ENCODE results near the gene PCYT2.

DNA sequence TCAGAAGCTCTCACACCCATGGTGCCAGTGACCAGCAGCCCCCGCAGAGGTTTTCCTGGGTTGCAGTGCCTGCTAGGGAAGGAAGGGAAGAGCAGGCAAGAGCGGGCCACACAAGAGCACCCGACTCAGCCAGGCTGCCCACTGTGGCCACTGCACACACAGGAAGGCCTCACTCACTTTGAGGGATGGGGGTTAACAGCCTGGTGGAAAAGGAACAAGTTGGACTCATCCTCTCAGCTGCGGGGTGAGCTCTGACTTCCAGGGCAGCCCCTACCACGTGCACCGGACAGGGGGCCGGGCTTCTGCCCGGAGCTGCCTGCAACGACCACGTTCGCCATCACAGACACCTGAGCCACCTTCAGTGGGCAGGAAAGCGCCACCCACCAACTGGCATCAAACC, 59.0 kb downstream of the PCYT2 start:
- TF ChIP-seq POU2F2 (IDR thresholded peaks at IDR 0.05; ENCODE audit: low read depth, low read length) (no peak), POLR2AphosphoS5 (IDR thresholded peaks at IDR 0.05; ENCODE audit: low read depth, low read length) (no peak; the same call in 1 of the 2 replicates), PAX5 (IDR thresholded peaks at IDR 0.05; ENCODE audit: insufficient read depth, low read length, severe bottlenecking) (no peak), POLR2A (IDR thresholded peaks at IDR 0.05; ENCODE audit: low read depth, low read length) (peak; percentile 37; the same call in 1 of the 2 replicates), TAF1 (IDR thresholded peaks at IDR 0.05; ENCODE audit: low read depth, low read length) (no peak)

Data from GM12891 (cell line).